Embryonic facial prominence (tissue), 1 donor: ENCODE data around the gene PPP2R2D.
"Not testable (repeated sequence)": the region's sequence is repeated elsewhere in the genome, so short reads cannot be mapped to it uniquely, and the experiment has no call there.

ENCODE experiments used
- DNase-seq: peaks from one replicate; pipeline ENCODE4 v3.0.0-alpha.2; 2016; ENCODE audit errors: extremely low spot score

Gene PPP2R2D

DNA sequence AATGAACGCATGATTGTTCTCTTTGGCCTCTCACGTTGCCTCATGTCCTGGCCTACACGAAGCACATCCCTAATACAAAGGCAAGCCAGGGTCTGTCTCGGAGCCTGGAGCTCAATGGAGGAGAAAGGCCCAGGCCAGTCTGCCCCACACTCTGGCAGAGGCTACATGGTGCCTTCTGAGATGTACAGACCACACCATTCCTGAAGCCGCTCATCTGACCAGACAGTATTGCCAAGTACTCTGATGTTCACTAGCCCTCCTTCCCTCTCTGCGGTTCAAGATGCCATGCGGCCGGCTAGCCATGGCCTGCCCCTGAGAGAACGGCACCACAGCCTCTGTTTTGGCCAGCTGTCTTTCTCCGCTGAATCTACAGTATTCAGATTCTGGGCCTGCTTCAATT lies 75.0 kb downstream of the PPP2R2D start:
- no peak for DNase-seq

DNA sequence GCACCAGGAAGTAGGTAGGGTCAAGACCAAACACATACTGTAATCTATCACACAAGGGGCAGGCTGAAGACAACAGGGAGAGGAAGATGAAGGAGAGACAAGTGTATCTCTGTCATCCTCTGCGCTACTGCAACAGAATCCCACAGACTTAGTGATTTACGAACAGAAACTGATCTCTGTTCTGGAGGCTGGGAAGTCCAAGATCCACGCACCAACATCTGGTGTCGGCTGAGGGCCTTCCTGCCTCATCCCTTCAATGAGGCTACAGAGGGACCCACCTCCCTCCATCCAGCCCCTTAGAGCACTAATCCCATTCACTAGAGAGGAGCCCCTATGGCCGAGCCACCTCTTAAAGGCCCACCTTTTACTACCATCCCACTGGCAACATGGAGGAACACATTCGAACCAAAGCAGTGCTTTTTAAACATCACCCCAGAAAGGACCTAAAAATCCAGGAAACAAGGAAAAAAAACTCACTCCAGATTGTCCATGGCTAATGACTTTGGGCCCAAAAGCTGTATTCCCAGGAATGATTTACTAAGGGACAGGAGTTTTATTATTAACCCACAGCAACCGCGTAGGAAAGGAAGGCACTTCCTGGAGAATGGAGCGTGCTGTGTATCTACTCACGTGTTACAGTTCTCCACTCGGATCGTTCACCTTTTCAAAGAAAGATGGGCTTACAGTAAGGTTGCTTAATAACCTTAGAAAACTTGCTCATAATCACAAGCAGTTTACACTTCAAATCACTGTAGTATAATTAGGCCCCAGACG lies 76.7 kb downstream of the PPP2R2D start:
- no peak for DNase-seq

GRCh38 chr10:131978366-131978765 lies 77.6 kb downstream of the PPP2R2D start:
- no peak for DNase-seq

GRCh38 chr10:131978851-131979250 lies 78.0 kb downstream of the PPP2R2D start:
- no peak for DNase-seq

GRCh38 chr10:131979336-131979735 lies 78.5 kb downstream of the PPP2R2D start:
- DNase-seq = no peak

DNA sequence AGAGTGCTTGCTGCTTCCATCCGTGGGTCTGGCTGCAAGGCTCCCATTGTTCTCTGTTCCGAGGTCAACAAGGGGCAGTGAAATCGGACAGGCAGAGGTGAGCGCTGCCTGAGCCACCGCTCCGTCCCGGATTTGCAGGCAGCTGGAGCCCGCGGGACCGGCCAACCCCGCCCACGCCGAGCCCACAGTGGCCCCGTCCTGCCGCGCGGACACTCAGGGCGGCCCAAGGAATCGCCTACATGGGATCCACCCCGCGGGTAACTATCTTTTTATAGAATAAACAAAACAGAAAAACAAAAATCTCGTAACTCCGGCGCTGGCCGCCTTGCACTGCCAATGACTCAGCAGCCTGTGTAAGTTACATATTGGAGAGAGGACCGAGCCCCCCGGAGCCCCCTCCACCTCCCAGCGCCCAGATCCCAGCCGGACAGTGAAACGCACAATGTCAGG lies 79.0 kb downstream of the PPP2R2D start:
- no peak for DNase-seq

DNA sequence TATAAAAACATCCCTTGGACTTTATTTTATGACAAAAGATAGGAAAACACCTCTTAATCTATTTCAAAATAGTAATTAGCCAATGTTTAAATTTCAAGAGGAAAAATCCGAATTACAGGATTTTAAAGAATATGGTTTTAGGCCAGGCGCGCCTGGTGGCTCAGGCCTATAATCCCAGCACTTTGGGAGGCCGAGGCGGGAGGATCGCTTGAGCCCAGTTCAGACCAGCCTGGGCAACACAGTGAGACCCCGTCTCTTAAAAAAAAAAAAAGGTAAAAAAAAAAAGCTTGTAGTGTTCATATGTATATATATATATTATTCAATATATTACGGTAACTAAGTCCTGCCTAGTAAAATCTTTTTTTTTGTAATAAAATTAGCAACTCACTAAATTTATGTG lies 79.5 kb downstream of the PPP2R2D start:
- DNase-seq = no peak

GRCh38 chr10:131980761-131981428 lies 80.1 kb downstream of the PPP2R2D start:
- no peak for DNase-seq

- peak; percentile 75 for DNase-seq
Observed at GRCh38 chr10:131981429-131982184, 80.8 kb downstream of the PPP2R2D start, which contains the start of gene BNIP3. Gene BNIP3 (minus strand): TSS chr10:131981923. CDS start chr10:131981806, 117 bp downstream.

GRCh38 chr10:131982185-131982756 lies 81.5 kb downstream of the PPP2R2D start:
- no peak for DNase-seq

DNA sequence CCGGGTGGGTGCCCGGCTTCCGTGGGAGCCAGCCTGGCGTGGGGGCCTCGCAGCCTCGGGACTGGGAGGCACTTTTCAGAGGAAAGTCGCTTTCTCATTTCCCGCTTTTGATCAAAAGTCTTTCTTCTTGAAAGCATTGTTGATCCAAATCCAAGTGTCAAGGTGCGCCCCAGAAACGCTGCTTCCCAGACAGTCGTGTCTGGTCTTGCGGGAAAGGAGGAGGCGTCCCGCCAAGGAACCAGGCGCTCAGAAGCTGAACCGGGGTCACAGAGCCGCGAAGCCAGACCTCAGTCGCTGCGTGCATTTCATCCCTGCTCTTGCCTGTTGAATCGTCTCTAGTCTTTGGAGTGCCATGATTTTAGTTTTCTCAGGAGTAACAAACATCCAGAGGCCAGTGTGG lies 82.0 kb downstream of the PPP2R2D start:
- no peak for DNase-seq

- DNase-seq = no peak
Observed at GRCh38 chr10:131983780-131984179, 83.0 kb downstream of the PPP2R2D start.

- not testable (repeated sequence) for DNase-seq
Observed at GRCh38 chr10:131986851-131987250, 86.0 kb downstream of the PPP2R2D start.

GRCh38 chr10:131987301-131987700 lies 86.5 kb downstream of the PPP2R2D start:
- not testable (repeated sequence) for DNase-seq

GRCh38 chr10:131987786-131988185 lies 87.0 kb downstream of the PPP2R2D start:
- not testable (repeated sequence) for DNase-seq

DNA sequence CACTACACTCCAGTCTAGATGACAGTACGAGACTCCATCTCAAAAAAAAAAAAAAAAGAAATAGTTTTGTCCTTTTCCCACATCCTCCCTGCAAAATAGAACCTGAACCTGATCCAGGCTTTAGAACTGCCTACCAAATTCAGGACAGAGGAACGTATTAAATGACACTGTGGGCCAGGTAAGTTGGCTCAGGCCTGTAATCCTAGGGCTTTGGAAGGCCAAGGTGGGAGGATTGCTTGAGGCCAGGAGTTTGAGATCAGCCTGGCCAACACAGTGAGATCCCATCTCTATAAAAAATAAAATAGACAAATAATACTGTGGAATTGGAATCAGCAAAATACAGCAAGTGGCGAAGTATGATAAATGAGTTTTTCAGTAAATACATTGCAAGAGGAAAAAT lies 90.9 kb downstream of the PPP2R2D start:
- no peak for DNase-seq

GRCh38 chr10:131993275-131993674 lies 92.5 kb downstream of the PPP2R2D start:
- no peak for DNase-seq

DNA sequence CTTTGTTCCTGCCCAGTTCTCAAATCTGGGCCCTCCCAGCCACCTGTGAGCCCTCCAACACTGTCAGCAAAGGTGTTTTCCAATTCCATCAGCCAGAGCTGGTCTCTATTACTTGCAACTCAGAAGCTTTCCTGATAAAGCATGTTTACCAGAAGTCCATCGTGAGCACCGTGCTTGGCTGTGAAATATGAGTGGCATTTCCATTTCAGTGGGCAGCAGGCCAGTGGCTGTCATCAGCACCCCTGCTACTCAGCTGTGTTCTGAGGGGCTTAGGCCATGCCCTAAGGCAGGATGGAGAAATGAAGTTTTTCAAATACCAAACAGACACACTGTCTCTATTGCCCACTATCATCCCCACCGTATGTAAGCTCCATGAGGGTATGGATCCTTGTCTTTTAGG lies 93.6 kb downstream of the PPP2R2D start:
- no peak for DNase-seq

- DNase-seq = no peak
Observed at GRCh38 chr10:131996466-131997365, 95.9 kb downstream of the PPP2R2D start.

- DNase-seq = no peak
Observed at GRCh38 chr10:131997366-131998049, 96.7 kb downstream of the PPP2R2D start.
